H1 (cell line): ENCODE results near the gene PURA. TPM values are rescaled to one million over a fixed set of nuclear protein-coding genes. Genes with fewer than 3 reads are reported as not detected.

ENCODE experiments used
- CTCF ChIA-PET: fragments of 300-600 bp; sonication (Branson Sonifier 250); formaldehyde crosslinking; loops from one replicate; lab custom pipeline; 2021; ENCODE audit not compliant: partially characterized antibody; lab: Charles Lee
- POLR2A ChIA-PET: fragments of 300-600 bp; sonication (Branson Sonifier 250); formaldehyde crosslinking; loops from one replicate; lab custom pipeline; 2021; ENCODE audit warnings: inconsistent platforms; ENCODE audit not compliant: partially characterized antibody; lab: Charles Lee
- DNase-seq, 2 experiments: peaks; one replicate each; pipeline versions ENCODE4 v3.0.0 to v3.0.0-alpha.2; 2010 to 2022; ENCODE audit warnings: low spot score in 2 of 2, low read depth in 1 of 2, mixed read lengths in 1 of 2
- FAIRE-seq: peaks from 2 replicates; lab custom pipeline; 2011; peaks lifted over from hg19 to GRCh38; lab: Jason Lieb, UNC
- H2AFZ ChIP-seq: 2 replicates; pipeline ENCODE4 v1.8.1; 2012; ENCODE audit warnings: low read length, inconsistent platforms
- H2AK5ac ChIP-seq: 2 replicates; pipeline ENCODE4 v1.6.1; 2013; ENCODE audit warnings: low read depth, low read length
- H2BK120ac ChIP-seq: replicated peaks from 2 replicates; pipeline ENCODE3; 2013; ENCODE audit warnings: low read depth, low read length, inconsistent platforms
- H2BK12ac ChIP-seq: 2 replicates; pipeline ENCODE4 v1.6.1; 2013; ENCODE audit warnings: low read depth, low read length
- H2BK15ac ChIP-seq: 2 replicates; pipeline ENCODE4 v1.6.1; 2013; ENCODE audit warnings: low read length
- H2BK20ac ChIP-seq: 2 replicates; pipeline ENCODE4 v1.6.1; 2013; ENCODE audit warnings: low read length
- H2BK5ac ChIP-seq: 2 replicates; pipeline ENCODE4 v1.6.1; 2013; ENCODE audit warnings: low read depth, low read length
- H3K14ac ChIP-seq: 2 replicates; pipeline ENCODE4 v1.6.1; 2013; ENCODE audit warnings: inconsistent platforms; ENCODE audit not compliant: insufficient read length
- H3K18ac ChIP-seq: 2 replicates; pipeline ENCODE4 v1.6.1; 2013; ENCODE audit warnings: low read length; ENCODE audit errors: extremely low read depth
- H3K23ac ChIP-seq: 2 replicates; pipeline ENCODE4 v1.6.1; 2013; ENCODE audit warnings: inconsistent platforms; ENCODE audit not compliant: insufficient read length
- H3K23me2 ChIP-seq: 2 replicates; pipeline ENCODE4 v1.6.1; 2013; ENCODE audit warnings: low read depth, low read length
- H3K27ac ChIP-seq: 2 replicates; pipeline ENCODE4 v1.6.1; 2011; ENCODE audit warnings: low read depth, low read length, inconsistent platforms
- H3K27me3 ChIP-seq, 4 experiments: replicated peaks in 1 of 4; 1 replicate in 1 of 4; 2 replicates in 3 of 4; pipeline versions ENCODE4 v1.6.1 to v1.8.1; 2011 to 2013; ENCODE audit warnings: low read length in 3 of 4, mild to moderate bottlenecking in 3 of 4, inconsistent platforms in 2 of 4, mixed read lengths in 2 of 4, moderate library complexity in 1 of 4; ENCODE audit not compliant: control insufficient read depth in 3 of 4, insufficient read depth in 3 of 4; ENCODE audit errors: extremely low read depth in 1 of 4
- H3K36me3 ChIP-seq, 4 experiments: 2 replicates each; pipeline versions ENCODE4 v1.6.1 to v1.8.1; 2011 to 2013; ENCODE audit warnings: mild to moderate bottlenecking in 4 of 4, low read length in 3 of 4, moderate library complexity in 2 of 4, control low read depth in 1 of 4, inconsistent platforms in 1 of 4; ENCODE audit not compliant: insufficient read depth in 4 of 4, control insufficient read depth in 2 of 4
- H3K4ac ChIP-seq: replicated peaks from 2 replicates; pipeline ENCODE3; 2013; ENCODE audit warnings: low read length, low read depth, mixed read lengths, inconsistent platforms; ENCODE audit not compliant: insufficient read length
- H3K4me1 ChIP-seq, 4 experiments: replicated peaks in 1 of 4; 1 replicate in 1 of 4; 2 replicates in 3 of 4; pipeline versions ENCODE4 v1.6.1 to v1.8.1; 2011 to 2013; ENCODE audit warnings: low read length in 3 of 4, inconsistent platforms in 2 of 4, mixed read lengths in 1 of 4; ENCODE audit not compliant: insufficient read depth in 4 of 4, control insufficient read depth in 3 of 4
- H3K4me2 ChIP-seq, 2 experiments: 2 replicates each; pipeline versions ENCODE4 v1.6.1 to v1.8.1; 2011 to 2013; ENCODE audit warnings: low read depth in 2 of 2, low read length in 2 of 2, control low read depth in 1 of 2, inconsistent platforms in 1 of 2, mild to moderate bottlenecking in 1 of 2; ENCODE audit not compliant: insufficient read depth in 1 of 2
- H3K4me3 ChIP-seq, 4 experiments: fragments of 200-600, 300-600 bp in 1 of 4; sonication (generic), shearing (Covaris generic), sonication (Bioruptor Twin) in 1 of 4; 2 replicates each; pipeline versions ENCODE4 v1.5.1 to v1.8.1; 2011 to 2016; ENCODE audit warnings: low read length in 4 of 4, low read depth in 3 of 4, control low read depth in 2 of 4, inconsistent platforms in 2 of 4, mild to moderate bottlenecking in 2 of 4, mixed read lengths in 1 of 4, moderate library complexity in 1 of 4; ENCODE audit not compliant: insufficient read depth in 2 of 4; ENCODE audit errors: extremely low read depth in 1 of 4
- H3K56ac ChIP-seq: replicated peaks from 2 replicates; pipeline ENCODE3; 2013; ENCODE audit warnings: low read depth, mild to moderate bottlenecking, mixed read lengths, low read length, inconsistent platforms; ENCODE audit not compliant: insufficient read length
- H3K79me1 ChIP-seq: 2 replicates; pipeline ENCODE4 v1.6.1; 2013; ENCODE audit warnings: low read depth, low read length, control low read depth
- H3K79me2 ChIP-seq, 2 experiments: 2 replicates each; pipeline versions ENCODE4 v1.6.1 to v1.8.1; 2012 to 2013; ENCODE audit warnings: low read length in 2 of 2, mild to moderate bottlenecking in 2 of 2, inconsistent platforms in 1 of 2; ENCODE audit not compliant: insufficient read depth in 2 of 2, control insufficient read depth in 1 of 2
- H3K9ac ChIP-seq, 4 experiments: replicated peaks in 1 of 4; 1 replicate in 1 of 4; 2 replicates in 3 of 4; pipeline versions ENCODE4 v1.6.1 to v1.8.1; 2011 to 2013; ENCODE audit warnings: low read depth in 3 of 4, low read length in 3 of 4, control low read depth in 2 of 4, mild to moderate bottlenecking in 2 of 4, moderate library complexity in 2 of 4, inconsistent platforms in 1 of 4; ENCODE audit errors: extremely low read depth in 1 of 4
- H3K9me3 ChIP-seq, 2 experiments: 2 replicates each; pipeline versions ENCODE4 v1.6.1 to v1.8.1; 2012 to 2013; ENCODE audit warnings: mild to moderate bottlenecking in 2 of 2, moderate library complexity in 2 of 2, control low read depth in 1 of 2, inconsistent platforms in 1 of 2, low read depth in 1 of 2, low read length in 1 of 2, mixed read lengths in 1 of 2; ENCODE audit not compliant: insufficient read depth in 2 of 2
- H4K20me1 ChIP-seq, 2 experiments: replicated peaks in 1 of 2; 2 replicates each; pipeline versions ENCODE3 to v1.8.1; 2011 to 2013; ENCODE audit warnings: inconsistent platforms in 2 of 2, low read length in 2 of 2, mild to moderate bottlenecking in 1 of 2; ENCODE audit not compliant: insufficient read depth in 2 of 2, control insufficient read depth in 1 of 2
- H4K5ac ChIP-seq: 2 replicates; pipeline ENCODE4 v1.6.1; 2013; ENCODE audit warnings: low read length, low read depth, mixed read lengths, inconsistent platforms; ENCODE audit not compliant: insufficient read length
- H4K8ac ChIP-seq: 2 replicates; pipeline ENCODE4 v1.8.0; 2013; ENCODE audit warnings: mild to moderate bottlenecking, moderate library complexity, low read length, inconsistent platforms; ENCODE audit not compliant: insufficient read depth; ENCODE audit errors: extremely low read depth
- H4K91ac ChIP-seq: replicated peaks from 2 replicates; pipeline ENCODE3; 2013; ENCODE audit warnings: low read length, mixed read lengths, inconsistent platforms; ENCODE audit not compliant: insufficient read length
- ASH2L ChIP-seq: fragments of 200-600, 300-600 bp; sonication (generic); IDR thresholded peaks from one replicate; pipeline ENCODE4 v1.7.1; 2017; ENCODE audit warnings: low read length
- BCL11A ChIP-seq, 2 experiments: IDR thresholded peaks; one replicate each; pipeline ENCODE4 v1.6.1; 2011; ENCODE audit warnings: low read depth in 2 of 2, low read length in 2 of 2, mild to moderate bottlenecking in 2 of 2
- CEBPB ChIP-seq: IDR thresholded peaks from 2 replicates; pipeline ENCODE4 v1.6.1; 2012; ENCODE audit warnings: low read depth, low read length
- CHD1 ChIP-seq: IDR thresholded peaks from 2 replicates; pipeline ENCODE4 v1.6.1; 2012; ENCODE audit warnings: low read depth, low read length, improper control_type of control experiment
- CTBP2 ChIP-seq: IDR thresholded peaks from 2 replicates; pipeline ENCODE4 v1.7.0; 2011; ENCODE audit warnings: borderline replicate concordance, mild to moderate bottlenecking, moderate library complexity, mixed read lengths, low read length; ENCODE audit not compliant: insufficient read depth, insufficient read length
- E2F6 ChIP-seq: IDR thresholded peaks from 2 replicates; pipeline ENCODE4 v1.6.1; 2012; ENCODE audit warnings: inconsistent platforms
- EGR1 ChIP-seq: IDR thresholded peaks from 2 replicates; pipeline ENCODE4 v1.6.1; 2011; ENCODE audit warnings: low read depth, low read length, borderline replicate concordance
- GTF2F1 ChIP-seq: IDR thresholded peaks from 2 replicates; pipeline ENCODE4 v1.6.1; 2012; ENCODE audit warnings: low read depth, low read length, improper control_type of control experiment, borderline replicate concordance
- HDAC2 ChIP-seq, 2 experiments: fragments of 300-600 bp in 1 of 2; sonication (generic) in 1 of 2; IDR thresholded peaks; 2 replicates each; pipeline ENCODE4 v1.6.1; 2011 to 2012; ENCODE audit warnings: low read depth in 2 of 2, low read length in 2 of 2, mild to moderate bottlenecking in 2 of 2, moderate library complexity in 2 of 2, borderline replicate concordance in 1 of 2, inconsistent platforms in 1 of 2
- HDAC6 ChIP-seq: IDR thresholded peaks from one replicate; pipeline ENCODE4 v1.7.1; 2012; ENCODE audit warnings: low read depth, mild to moderate bottlenecking, inconsistent platforms, low read length, moderate library complexity
- JUN ChIP-seq: IDR thresholded peaks from 2 replicates; pipeline ENCODE4 v1.6.1; 2011; ENCODE audit warnings: low read depth, mild to moderate bottlenecking, improper control_type of control experiment, low read length
- JUND ChIP-seq: IDR thresholded peaks from 2 replicates; pipeline ENCODE4 v1.6.1; 2011; ENCODE audit warnings: mild to moderate bottlenecking, improper control_type of control experiment, low read length
- RBBP5 ChIP-seq: IDR thresholded peaks from 2 replicates; pipeline ENCODE4 v1.7.1; 2012; ENCODE audit warnings: low read depth, mild to moderate bottlenecking, inconsistent platforms, low read length, moderate library complexity, borderline replicate concordance
- SP2 ChIP-seq: IDR thresholded peaks from 2 replicates; pipeline ENCODE4 v1.6.1; 2012; ENCODE audit warnings: mild to moderate bottlenecking, low read length, inconsistent platforms
- SRF ChIP-seq: IDR thresholded peaks from 2 replicates; pipeline ENCODE4 v1.6.1; 2011; ENCODE audit warnings: mild to moderate bottlenecking, low read depth, low read length, moderate library complexity
- TBP ChIP-seq: IDR thresholded peaks from 2 replicates; pipeline ENCODE4 v1.6.1; 2011; ENCODE audit warnings: low read depth, low read length, improper control_type of control experiment
- polyA plus RNA-seq, 7 experiments: library from polyadenylated mRNA; depleted of rRNA in 3 of 7; stranded (reverse) in 5 of 7; unstranded in 2 of 7; fragments of >200 nt in 5 of 7; fragments of 200-250 nt in 2 of 7; gene quantifications; 1 replicate in 5 of 7; 2 replicates in 1 of 7; 4 replicates in 1 of 7; pipeline versions ENCODE4 v1.2.1 to v1.2.3, GENCODE V29; 2011 to 2013; ENCODE audit warnings: missing spikeins in 2 of 7, mixed read lengths in 2 of 7
- total RNA-seq: library from RNA; stranded (reverse); fragmentation: NEBNext Ultra II Directional; extraction: Animal tissue kit (Norgen Biotek cat#: 25700); gene quantifications from 2 replicates; pipeline ENCODE4 v1.2.1, GENCODE V29; 2021

PURA gene
- total and polyA plus RNA-seq, 2 of the 8 experiments (the other 6 are each of a cell fraction or from before 2014, with no cell fraction given) = 0.98 to 2.1 TPM

DNA sequence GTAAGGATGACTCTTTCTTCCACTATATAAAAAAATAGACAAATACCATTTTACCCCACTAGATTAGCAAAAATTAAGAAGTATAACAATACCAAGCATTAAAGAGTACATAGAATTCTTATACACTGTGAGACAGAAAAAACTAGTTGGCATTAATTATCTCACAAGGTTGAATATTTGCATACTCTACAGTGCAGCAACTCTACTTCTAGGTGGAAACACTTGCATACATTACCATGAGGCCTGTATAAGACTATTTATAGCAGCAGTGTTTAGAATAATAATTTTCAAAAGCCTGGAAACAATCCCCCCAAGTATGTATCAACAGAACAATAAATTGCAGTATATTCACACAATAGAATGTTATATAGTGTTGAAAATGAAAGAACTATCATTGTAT, 19.0 kb upstream of the PURA start:
- no peak overlapping the region for H2BK12ac ChIP-seq
- FAIRE-seq = no peak
- TF ChIP-seq ASH2L (no peak), BCL11A (IDR thresholded peaks at IDR 0.05; ENCODE audit: low read depth in 2 of 2, low read length in 2 of 2) (no peak), HDAC6 (no peak), EGR1 (no peak), CTBP2 (no peak), SP2 (no peak), CHD1 (no peak), JUN (no peak), CEBPB (no peak), TBP (no peak), JUND (no peak), HDAC2 (IDR thresholded peaks at IDR 0.05; ENCODE audit: borderline replicate concordance in 1 of 2, low read depth in 2 of 2, low read length in 2 of 2) (no peak), GTF2F1 (no peak), E2F6 (no peak), SRF (no peak), RBBP5 (no peak)

More for the DNA sequence above, 19.0 kb upstream of the PURA start:
- H3K4me2 ChIP-seq = no peak overlapping the region
- H3K18ac ChIP-seq = no peak overlapping the region
- no peaks in the 10 kb centered on the region; the same call in 1 of the 2 replicates for H3K23me2 ChIP-seq
- H3K9ac ChIP-seq = no peak overlapping the region
- no peak for DNase-seq
- no peak overlapping the region for H3K4ac ChIP-seq
- no peaks in the 10 kb centered on the region for H3K9me3 ChIP-seq
- H3K14ac ChIP-seq = no peak overlapping the region
- H4K91ac ChIP-seq = no peak overlapping the region
- no peak overlapping the region for H4K8ac ChIP-seq
- H4K20me1 ChIP-seq = no peaks in the 10 kb centered on the region
- H3K27ac ChIP-seq = no peak overlapping the region
- CTCF ChIA-PET = interaction anchor here (1.1 to 1.3 kb wide), 3 partner anchors 20 to 51 kb away, joined by 3 to 6 read pairs (median 3); no protein-coding TSS in a partner anchor
- no peak overlapping the region for H3K23ac ChIP-seq
- POLR2A ChIA-PET = no interaction called here
- no peaks in the 10 kb centered on the region for H3K79me2 ChIP-seq
- H3K56ac ChIP-seq = no peak overlapping the region
- no peak overlapping the region for H3K4me3 ChIP-seq
- H2BK5ac ChIP-seq = no peak overlapping the region
- no peaks in the 10 kb centered on the region for H3K79me1 ChIP-seq
- no peaks in the 10 kb centered on the region for H3K36me3 ChIP-seq
- no peaks in the 10 kb centered on the region for H3K4me1 ChIP-seq
- no peak overlapping the region for H2AK5ac ChIP-seq
- H2AFZ ChIP-seq = no peak overlapping the region
- no peak overlapping the region for H2BK15ac ChIP-seq
- no peak overlapping the region for H2BK20ac ChIP-seq
- H3K27me3 ChIP-seq = no peaks in the 10 kb centered on the region
- no peak overlapping the region for H2BK120ac ChIP-seq
- H4K5ac ChIP-seq = no peak overlapping the region
